ENCODE data around the gene MLXIPL.

DNA sequence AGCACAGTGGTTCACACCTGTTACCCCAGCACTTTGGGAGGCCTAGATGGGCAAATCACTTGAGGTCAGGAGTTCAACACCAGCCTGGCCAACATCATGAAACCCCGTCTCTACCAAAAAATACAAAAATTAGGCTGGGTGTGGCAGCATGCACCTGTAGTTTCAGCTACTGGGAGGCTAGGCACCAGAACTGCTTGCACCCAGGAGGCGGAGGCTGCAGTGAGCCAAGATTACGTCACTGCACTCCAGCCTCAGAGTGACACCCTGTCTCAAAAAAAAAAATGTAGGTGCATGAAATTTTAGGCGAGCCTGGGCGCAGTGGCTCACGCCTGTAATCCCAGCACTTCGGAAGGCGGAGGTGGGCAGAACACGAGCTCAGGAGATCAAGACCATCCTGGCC is 76.5 kb downstream of the MLXIPL start:
- no peak for TF ChIP-seq SNAI2 (CRISPR knock-in tag; IDR thresholded peaks at IDR 0.05)
- TF ChIP-seq BACH2 (CRISPR knock-in tag; IDR thresholded peaks at IDR 0.05; ENCODE audit: borderline replicate concordance) = no peak
- TF ChIP-seq, protein P1, sequence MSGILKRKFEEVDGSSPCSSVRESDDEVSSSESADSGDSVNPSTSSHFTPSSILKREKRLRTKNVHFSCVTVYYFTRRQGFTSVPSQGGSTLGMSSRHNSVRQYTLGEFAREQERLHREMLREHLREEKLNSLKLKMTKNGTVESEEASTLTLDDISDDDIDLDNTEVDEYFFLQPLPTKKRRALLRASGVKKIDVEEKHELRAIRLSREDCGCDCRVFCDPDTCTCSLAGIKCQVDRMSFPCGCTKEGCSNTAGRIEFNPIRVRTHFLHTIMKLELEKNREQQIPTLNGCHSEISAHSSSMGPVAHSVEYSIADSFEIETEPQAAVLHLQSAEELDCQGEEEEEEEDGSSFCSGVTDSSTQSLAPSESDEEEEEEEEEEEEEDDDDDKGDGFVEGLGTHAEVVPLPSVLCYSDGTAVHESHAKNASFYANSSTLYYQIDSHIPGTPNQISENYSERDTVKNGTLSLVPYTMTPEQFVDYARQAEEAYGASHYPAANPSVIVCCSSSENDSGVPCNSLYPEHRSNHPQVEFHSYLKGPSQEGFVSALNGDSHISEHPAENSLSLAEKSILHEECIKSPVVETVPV (CRISPR knock-in tag; IDR thresholded peaks at IDR 0.05) = no peak
- no peak for TF ChIP-seq ZFP3 (CRISPR knock-in tag; IDR thresholded peaks at IDR 0.05)
- TF ChIP-seq, protein P2, sequence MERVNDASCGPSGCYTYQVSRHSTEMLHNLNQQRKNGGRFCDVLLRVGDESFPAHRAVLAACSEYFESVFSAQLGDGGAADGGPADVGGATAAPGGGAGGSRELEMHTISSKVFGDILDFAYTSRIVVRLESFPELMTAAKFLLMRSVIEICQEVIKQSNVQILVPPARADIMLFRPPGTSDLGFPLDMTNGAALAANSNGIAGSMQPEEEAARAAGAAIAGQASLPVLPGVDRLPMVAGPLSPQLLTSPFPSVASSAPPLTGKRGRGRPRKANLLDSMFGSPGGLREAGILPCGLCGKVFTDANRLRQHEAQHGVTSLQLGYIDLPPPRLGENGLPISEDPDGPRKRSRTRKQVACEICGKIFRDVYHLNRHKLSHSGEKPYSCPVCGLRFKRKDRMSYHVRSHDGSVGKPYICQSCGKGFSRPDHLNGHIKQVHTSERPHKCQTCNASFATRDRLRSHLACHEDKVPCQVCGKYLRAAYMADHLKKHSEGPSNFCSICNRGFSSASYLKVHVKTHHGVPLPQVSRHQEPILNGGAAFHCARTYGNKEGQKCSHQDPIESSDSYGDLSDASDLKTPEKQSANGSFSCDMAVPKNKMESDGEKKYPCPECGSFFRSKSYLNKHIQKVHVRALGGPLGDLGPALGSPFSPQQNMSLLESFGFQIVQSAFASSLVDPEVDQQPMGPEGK (CRISPR knock-in tag; IDR thresholded peaks at IDR 0.05; ENCODE audit: borderline replicate concordance) = no peak
- no peak for TF ChIP-seq ZNF70 (CRISPR knock-in tag; IDR thresholded peaks at IDR 0.05)
- TF ChIP-seq ESRRG (CRISPR knock-in tag; IDR thresholded peaks at IDR 0.05) = no peak
- TF ChIP-seq ZNF565 (CRISPR knock-in tag; conservative IDR thresholded peaks at IDR 0.05; ENCODE audit: low read depth) = no peak
- TF ChIP-seq ARNTL (CRISPR knock-in tag; IDR thresholded peaks at IDR 0.05; ENCODE audit: borderline replicate concordance, low read depth) = no peak
